GM20000 (cell line): ENCODE results near the gene ZZZ3.

Source experiments
- DNase-seq: peaks from one replicate; pipeline ENCODE4 v3.0.0; 2012; ENCODE audit warnings: low spot score
- TF ChIP-seq, protein P1 (sequence below): IDR thresholded peaks from 2 replicates; pipeline ENCODE4 v1.5.1; 2012; ENCODE audit warnings: mild to moderate bottlenecking, control low read depth; ENCODE audit errors: extremely low read depth, missing control alignments

Gene ZZZ3

DNA sequence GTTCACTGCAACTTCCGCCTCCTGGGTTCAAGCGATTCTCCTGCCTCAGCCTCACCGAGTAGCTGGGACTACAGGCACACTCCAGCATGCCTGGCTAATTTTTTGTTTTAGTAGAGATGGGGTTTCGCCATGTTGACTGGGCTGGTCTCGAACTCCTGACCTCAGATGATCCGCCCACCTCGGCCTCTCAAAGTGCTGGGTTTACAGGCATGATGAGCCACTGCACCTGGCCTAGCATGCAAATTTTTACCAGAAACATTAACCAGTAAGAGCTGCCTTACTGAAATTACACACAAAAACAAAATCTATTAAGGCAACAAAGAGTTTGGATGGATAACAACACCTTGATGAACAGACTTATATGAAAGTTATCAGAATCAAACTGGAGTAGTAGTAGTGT is 12.1 kb downstream of the ZZZ3 start:
- TF ChIP-seq, protein P1, sequence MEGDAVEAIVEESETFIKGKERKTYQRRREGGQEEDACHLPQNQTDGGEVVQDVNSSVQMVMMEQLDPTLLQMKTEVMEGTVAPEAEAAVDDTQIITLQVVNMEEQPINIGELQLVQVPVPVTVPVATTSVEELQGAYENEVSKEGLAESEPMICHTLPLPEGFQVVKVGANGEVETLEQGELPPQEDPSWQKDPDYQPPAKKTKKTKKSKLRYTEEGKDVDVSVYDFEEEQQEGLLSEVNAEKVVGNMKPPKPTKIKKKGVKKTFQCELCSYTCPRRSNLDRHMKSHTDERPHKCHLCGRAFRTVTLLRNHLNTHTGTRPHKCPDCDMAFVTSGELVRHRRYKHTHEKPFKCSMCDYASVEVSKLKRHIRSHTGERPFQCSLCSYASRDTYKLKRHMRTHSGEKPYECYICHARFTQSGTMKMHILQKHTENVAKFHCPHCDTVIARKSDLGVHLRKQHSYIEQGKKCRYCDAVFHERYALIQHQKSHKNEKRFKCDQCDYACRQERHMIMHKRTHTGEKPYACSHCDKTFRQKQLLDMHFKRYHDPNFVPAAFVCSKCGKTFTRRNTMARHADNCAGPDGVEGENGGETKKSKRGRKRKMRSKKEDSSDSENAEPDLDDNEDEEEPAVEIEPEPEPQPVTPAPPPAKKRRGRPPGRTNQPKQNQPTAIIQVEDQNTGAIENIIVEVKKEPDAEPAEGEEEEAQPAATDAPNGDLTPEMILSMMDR = no peak
- no peak for DNase-seq

DNA sequence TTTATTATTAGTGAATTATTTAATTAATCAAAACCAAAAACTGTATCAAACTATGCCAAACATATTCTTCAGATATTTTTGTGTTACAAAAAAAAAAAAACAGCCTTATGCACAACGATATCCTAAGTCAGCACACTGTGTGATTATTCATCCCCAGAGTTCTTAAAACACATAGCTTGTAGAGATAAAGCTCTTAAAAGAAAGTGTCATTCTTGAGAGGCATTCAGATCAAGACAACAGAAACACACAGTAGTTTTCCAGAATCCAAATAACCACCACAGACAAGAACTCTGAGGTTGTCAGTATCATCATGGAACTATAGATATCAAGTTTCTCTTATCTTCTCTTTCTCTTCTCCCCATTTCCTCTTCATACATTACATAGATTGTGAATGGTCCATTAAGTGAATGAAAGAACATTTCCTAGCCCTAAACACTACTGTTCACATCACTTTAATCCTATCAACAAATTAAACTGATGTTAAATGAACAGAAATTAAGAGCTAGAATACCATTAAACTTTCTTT is 13.5 kb downstream of the ZZZ3 start:
- DNase-seq = no peak
- TF ChIP-seq, protein P1 = no peak

DNA sequence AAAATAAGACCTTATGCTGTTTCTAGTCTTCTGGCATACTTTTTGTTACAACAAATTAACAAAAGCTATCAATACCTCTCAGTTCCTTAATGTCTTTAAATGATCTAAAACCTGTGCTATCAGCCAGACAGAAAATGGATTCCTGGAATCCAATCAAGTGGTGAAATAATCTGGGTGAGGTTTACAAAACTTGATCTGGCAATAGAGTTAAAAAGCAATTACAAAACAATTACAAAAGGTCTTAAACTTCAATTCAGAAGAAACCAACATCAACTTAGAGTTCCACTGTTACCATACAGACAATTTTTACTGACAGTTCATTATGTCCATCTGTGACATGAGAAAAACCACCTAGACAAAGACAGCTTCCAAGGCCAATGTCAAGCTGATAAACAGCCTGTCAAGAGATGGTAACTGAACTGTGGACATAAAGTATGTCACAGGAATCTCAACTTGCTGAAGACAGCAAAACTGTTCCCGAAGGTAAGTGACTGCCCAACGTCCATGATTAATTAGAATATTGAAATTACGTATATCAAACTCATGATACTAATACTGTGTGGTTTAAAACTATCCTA is 17.4 kb downstream of the ZZZ3 start:
- DNase-seq = no peak
- TF ChIP-seq, protein P1 = no peak

DNA sequence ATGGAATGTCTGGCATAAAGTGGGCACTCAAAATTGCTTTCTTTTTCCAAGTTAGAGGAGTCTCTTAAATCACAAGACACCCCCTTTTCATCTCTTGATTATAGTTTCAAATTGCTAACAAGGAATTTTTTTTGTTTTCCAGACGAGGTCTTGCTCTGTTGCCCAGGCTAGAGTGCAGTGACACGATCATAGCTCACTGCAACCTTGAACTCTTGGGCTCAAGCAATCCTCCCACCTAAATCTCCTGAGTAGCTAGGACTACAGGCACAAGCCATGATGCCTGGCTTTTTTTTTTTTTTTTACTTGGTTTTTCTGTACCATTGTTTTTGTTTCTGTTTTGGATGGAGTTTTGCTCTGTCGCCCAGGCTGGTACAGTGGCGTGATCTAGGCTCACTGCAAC is 20.8 kb downstream of the ZZZ3 start:
- TF ChIP-seq, protein P1 = no peak
- DNase-seq = no peak

DNA sequence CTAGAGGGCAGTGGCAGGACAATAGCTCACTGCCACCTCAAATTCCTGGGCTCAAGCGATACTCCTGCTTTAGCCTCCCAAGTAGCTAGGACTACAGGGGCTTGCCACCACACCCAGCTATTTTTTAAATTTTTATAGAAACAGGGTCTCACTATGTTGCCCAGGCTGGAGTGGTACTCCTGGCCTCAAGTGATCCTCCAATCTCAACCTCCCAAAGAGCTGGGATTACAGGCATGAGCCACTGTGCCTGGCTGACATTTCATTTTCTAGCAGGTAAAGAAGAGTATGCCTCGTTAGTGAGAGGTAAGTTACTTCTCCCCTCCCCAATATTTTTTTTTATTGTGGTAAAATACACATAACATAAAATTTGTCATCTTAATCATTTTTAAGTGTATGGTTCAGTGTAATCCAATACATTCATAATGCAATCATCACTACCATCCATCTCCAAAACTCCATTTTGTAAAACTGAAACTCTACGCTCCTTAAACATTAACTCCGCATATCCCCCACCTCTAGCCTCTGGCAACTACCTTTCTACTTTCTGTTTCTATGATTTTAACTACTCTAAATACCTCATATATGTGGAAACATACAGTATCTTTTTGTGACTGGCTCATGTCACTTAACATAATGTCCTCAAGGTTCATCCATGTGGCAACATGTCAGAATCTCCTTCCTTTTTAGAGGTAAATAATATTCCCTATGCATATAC is 22.4 kb downstream of the ZZZ3 start:
- no peak for DNase-seq
- TF ChIP-seq, protein P1 = no peak

DNA sequence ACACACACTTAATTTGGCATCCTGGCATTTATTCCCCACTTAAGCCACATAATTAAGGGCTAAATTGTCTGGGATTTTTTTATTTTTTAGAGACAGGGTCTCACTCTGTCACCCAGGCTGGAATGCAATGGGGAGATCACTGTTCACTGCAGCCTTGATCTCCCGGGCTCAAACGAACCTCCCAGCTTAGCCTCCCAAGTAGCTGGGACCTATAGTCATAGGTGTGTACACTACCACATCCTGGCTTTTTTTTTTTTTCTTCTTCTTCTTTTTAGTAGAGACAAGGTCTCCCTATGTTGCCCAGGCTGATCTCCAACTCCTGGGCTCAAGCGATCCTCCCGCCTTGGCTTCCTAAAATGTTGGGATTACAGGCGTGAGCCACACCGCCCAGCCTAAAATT is 24.2 kb downstream of the ZZZ3 start:
- DNase-seq = no peak
- TF ChIP-seq, protein P1 = no peak

DNA sequence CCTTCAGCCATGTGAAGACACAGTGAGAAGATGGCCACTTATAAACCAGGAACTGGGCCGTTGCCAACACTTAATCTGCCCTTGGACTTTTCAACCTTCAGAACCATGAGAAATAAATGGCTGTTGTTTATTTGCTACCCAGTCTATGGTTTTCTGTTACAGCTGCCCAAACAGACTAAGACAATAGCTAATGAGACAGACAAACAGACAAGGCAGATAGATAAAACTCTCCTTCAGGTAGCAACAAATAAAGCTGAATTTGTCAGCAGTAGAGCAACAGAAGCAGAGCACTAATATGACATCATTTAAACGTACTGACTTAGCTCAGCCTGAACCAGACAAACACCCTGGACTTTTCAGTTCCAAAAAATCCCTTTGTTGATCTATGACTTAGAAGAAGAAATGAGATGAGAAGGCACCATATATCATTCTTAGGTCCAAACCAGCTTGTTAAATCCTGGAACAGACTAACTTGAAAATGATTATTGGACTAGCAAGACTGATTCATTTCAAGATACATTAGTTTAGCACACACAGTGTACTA is 27.0 kb downstream of the ZZZ3 start:
- TF ChIP-seq, protein P1 = no peak
- no peak for DNase-seq
